Lung (tissue), 12 donors: Measurements from ENCODE around the gene PRKCQ. TPM values are rescaled to one million over a fixed set of nuclear protein-coding genes. Genes with fewer than 3 reads are reported as not detected.

Source experiments
- ATAC-seq: fragments of 200-7000 bp; cut with Tn5 transposase; one replicate; pipeline ENCODE4 v1.9.1; 2020; ENCODE audit warnings: moderate number of reproducible peaks; ENCODE audit not compliant: insufficient read depth, low FRiP score
- DNase-seq, 3 donors: peaks; one replicate each; pipeline ENCODE4 v3.0.0-alpha.2; 2013 to 2017
- H3K27ac ChIP-seq, 2 donors: one replicate each; pipeline ENCODE4 v1.5.1; 2013; ENCODE audit warnings: mild to moderate bottlenecking in 2 of 2, moderate library complexity in 2 of 2, control low read depth in 1 of 2, inconsistent platforms in 1 of 2, low read depth in 1 of 2, low read length in 1 of 2
- H3K27me3 ChIP-seq, 3 donors: one replicate each; pipeline ENCODE4 v1.5.1; 2013; ENCODE audit warnings: low read length in 2 of 3; ENCODE audit not compliant: control insufficient read depth in 3 of 3, insufficient read depth in 3 of 3
- H3K36me3 ChIP-seq, 4 donors: one replicate each; pipeline ENCODE4 v1.5.1; 2013; ENCODE audit warnings: low read length in 4 of 4, mild to moderate bottlenecking in 1 of 4, moderate library complexity in 1 of 4; ENCODE audit not compliant: control insufficient read depth in 4 of 4, insufficient read depth in 4 of 4
- H3K4me1 ChIP-seq, 5 donors: one replicate each; pipeline ENCODE4 v1.5.1; 2013; ENCODE audit warnings: low read length in 5 of 5, mild to moderate bottlenecking in 2 of 5, moderate library complexity in 1 of 5; ENCODE audit not compliant: control insufficient read depth in 5 of 5, insufficient read depth in 5 of 5
- H3K4me3 ChIP-seq: one replicate; pipeline ENCODE4 v1.5.1; 2013; ENCODE audit warnings: mild to moderate bottlenecking, control low read depth, moderate library complexity
- H3K9ac ChIP-seq, 2 donors: one replicate each; pipeline ENCODE4 v1.5.1; 2013; ENCODE audit warnings: low read length in 2 of 2, control low read depth in 1 of 2; ENCODE audit not compliant: insufficient read depth in 1 of 2
- H3K9me3 ChIP-seq, 4 donors: one replicate each; pipeline ENCODE4 v1.5.1; 2013; ENCODE audit warnings: low read length in 3 of 4, mild to moderate bottlenecking in 1 of 4, moderate library complexity in 1 of 4; ENCODE audit not compliant: control insufficient read depth in 4 of 4, insufficient read depth in 3 of 4
- WGBS, 2 donors: extraction: QIAGEN DNeasy Blood & Tissue Kit; methylation state at CpG; one replicate each; pipeline ENCODE4 v1.1.7; 2013; 5-methylcytosine and 5-hydroxymethylcytosine counted together
- polyA plus RNA-seq, 2 donors: library from polyadenylated mRNA; stranded (reverse); fragments of 200-250 nt; gene quantifications; one replicate each; pipeline ENCODE4 v1.2.1, GENCODE V29; 2013
- total RNA-seq, 2 donors: library from RNA; depleted of rRNA in 1 of 2; stranded (reverse); fragments of >200 nt in 1 of 2; gene quantifications; one replicate each; pipeline ENCODE4 v1.2.1, GENCODE V29; 2014 to 2021
- TF ChIP-seq, protein P1 (sequence below): IDR thresholded peaks from 2 replicates; pipeline ENCODE4 v1.5.1; 2012; ENCODE audit warnings: mild to moderate bottlenecking; ENCODE audit errors: control extremely low read depth, extremely low read depth
- donor health status: control.
- donor health status: control.
- donor health status: Bipolar disorder and iron deficiency.
- donor health status: healthy.
- donor health status: DM: yes; HTN: yes; CAD: no.

Gene PRKCQ
- total and polyA plus RNA-seq, 4 donors = 2.8 to 9.1 (median 7.2) TPM

DNA sequence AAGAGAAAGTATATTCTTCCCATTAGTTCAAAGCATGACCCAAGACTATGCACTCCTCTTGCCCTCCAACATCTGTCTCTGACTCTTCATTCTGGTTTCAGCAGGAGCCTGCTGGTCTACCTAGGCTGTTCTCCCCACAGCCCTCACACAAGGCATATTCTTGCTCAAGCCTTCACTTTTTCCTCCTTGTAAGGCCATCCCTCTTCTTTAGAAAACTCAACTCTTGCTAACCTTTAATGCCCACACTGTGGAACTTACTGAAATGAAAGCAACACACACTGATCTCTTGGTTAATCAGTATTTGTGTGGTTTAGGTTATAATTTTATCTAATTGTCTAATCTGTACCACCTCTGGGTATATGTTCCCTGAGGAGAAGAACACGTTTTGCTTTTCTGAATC is 75.8 kb downstream of the PRKCQ start:
- Histone ChIP-seq H3K4me3 (no peak overlapping the region), H3K4me1 (no peaks in the 10 kb centered on the region), H3K27me3 (no peaks in the 10 kb centered on the region), H3K27ac (no peak overlapping the region), H3K9ac (no peak overlapping the region), H3K36me3 (no peaks in the 10 kb centered on the region), H3K9me3 (no peaks in the 10 kb centered on the region)
- TF ChIP-seq, protein P1, sequence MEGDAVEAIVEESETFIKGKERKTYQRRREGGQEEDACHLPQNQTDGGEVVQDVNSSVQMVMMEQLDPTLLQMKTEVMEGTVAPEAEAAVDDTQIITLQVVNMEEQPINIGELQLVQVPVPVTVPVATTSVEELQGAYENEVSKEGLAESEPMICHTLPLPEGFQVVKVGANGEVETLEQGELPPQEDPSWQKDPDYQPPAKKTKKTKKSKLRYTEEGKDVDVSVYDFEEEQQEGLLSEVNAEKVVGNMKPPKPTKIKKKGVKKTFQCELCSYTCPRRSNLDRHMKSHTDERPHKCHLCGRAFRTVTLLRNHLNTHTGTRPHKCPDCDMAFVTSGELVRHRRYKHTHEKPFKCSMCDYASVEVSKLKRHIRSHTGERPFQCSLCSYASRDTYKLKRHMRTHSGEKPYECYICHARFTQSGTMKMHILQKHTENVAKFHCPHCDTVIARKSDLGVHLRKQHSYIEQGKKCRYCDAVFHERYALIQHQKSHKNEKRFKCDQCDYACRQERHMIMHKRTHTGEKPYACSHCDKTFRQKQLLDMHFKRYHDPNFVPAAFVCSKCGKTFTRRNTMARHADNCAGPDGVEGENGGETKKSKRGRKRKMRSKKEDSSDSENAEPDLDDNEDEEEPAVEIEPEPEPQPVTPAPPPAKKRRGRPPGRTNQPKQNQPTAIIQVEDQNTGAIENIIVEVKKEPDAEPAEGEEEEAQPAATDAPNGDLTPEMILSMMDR = no peak
- 76 to 78% methylated on average over 1 of the region's 1 CpG for WGBS, 2 donors
- no peak for ATAC-seq
- DNase-seq = no peak

DNA sequence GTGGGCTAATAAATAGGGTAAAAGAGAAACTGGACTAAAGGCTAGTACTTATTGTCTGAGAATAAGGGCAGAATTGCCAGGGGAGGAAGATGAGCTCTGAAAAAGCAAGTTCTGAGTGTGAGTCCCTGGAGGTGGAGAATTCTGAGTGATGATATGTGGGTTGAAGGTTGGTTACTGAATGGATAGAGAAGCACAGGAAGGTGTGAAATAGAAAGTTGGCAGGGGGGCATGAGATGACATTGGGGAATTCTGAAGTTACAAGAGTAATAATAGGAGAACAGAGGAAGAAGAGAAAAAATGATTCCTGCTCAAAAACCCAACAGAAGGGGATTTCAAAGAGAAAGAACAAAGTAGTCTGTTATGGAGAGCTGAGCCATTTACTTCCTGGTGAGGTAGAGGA is 76.9 kb downstream of the PRKCQ start:
- no peaks in the 10 kb centered on the region for H3K27me3 ChIP-seq
- H3K4me3 ChIP-seq = no peak overlapping the region
- H3K4me1 ChIP-seq = no peaks in the 10 kb centered on the region
- H3K36me3 ChIP-seq = no peaks in the 10 kb centered on the region
- no peak for DNase-seq
- H3K9me3 ChIP-seq = no peaks in the 10 kb centered on the region
- TF ChIP-seq, protein P1 = no peak
- no peak overlapping the region for H3K27ac ChIP-seq
- ATAC-seq = no peak
- no peak overlapping the region for H3K9ac ChIP-seq

DNA sequence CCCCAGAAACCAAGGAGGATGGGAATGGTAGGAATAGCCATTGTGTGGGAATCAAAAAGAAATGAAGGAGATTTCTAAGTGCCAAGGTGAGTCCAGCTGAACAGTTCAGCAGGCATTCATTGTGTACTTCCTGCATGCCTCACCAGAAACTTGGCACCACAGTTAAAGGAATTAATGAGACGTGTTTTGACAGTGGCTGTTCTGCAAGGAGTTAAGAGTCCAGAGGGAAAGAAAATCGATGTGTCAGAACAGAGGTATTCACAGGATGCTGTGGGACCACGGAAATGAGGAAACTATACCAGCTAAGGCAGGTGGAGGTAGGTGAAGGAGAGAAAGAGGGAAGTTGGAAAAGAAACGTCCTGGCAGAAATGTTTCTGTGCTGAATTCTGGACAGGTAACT is 78.1 kb downstream of the PRKCQ start:
- no peaks in the 10 kb centered on the region for H3K4me1 ChIP-seq
- WGBS, 2 donors = 48 to 58% methylated on average over 4 of the region's 4 CpGs

DNA sequence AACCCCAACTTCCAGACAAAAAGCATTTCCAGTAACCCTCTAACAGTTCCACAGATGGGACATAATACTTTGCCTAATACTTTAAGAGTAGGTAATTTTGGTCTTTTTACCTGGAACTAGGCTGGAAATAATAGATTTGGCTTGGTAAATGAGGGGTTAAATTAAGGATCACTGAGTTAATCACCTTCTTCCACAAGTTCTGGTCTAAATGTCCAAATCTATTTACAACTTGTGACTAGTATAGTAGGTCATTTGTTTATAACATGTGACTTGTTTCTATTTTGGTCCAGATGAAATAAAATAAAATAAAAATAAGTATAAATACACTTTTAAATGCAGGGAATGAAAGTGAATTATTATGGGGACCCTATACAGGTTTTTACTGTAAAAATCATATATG is 80.1 kb downstream of the PRKCQ start:
- ATAC-seq (no peak), DNase-seq (no peak)
- H3K9ac ChIP-seq = no peak overlapping the region
- TF ChIP-seq, protein P1 = no peak
- no peaks in the 10 kb centered on the region for H3K36me3 ChIP-seq
- H3K4me3 ChIP-seq = no peak overlapping the region
- no peak overlapping the region for H3K27ac ChIP-seq
- H3K9me3 ChIP-seq = peaks cover 0 to 1% (median 0%) of the 10 kb centered on the region in 4 donors
- H3K4me1 ChIP-seq = no peaks in the 10 kb centered on the region
- no peaks in the 10 kb centered on the region for H3K27me3 ChIP-seq

More for the DNA sequence above, 78.1 kb downstream of the PRKCQ start:
- Histone ChIP-seq H3K4me3 (no peak overlapping the region), H3K27me3 (no peaks in the 10 kb centered on the region), H3K27ac (no peak overlapping the region), H3K9me3 (peaks cover 0 to 1% (median 0%) of the 10 kb centered on the region in 4 donors), H3K36me3 (no peaks in the 10 kb centered on the region), H3K9ac (no peak overlapping the region)
- DNase-seq (no peak), ATAC-seq (no peak)
- TF ChIP-seq, protein P1 = no peak
